HCT116 (cell line): ENCODE measurements around the gene AMBRA1. TPM values are rescaled to one million over a fixed set of nuclear protein-coding genes. Genes with fewer than 3 reads are reported as not detected.

Experiments used
- ATAC-seq: fragments of 200-7000 bp; cut with Tn5 transposase; 2 replicates; pipeline ENCODE4 v1.9.1; 2020; ENCODE audit warnings: mild to moderate bottlenecking, moderate library complexity
- BruUV-seq: library from RNA; stranded (reverse); fragments of 400-500 nt; replicated peaks from 2 replicates; lab custom pipeline; 2021; lab: Mats Ljungman, UMichigan
- CTCF ChIA-PET: fragments of 300-600 bp; sonication (Branson Sonifier 250); formaldehyde crosslinking; loops from one replicate; lab custom pipeline; 2021; ENCODE audit warnings: antibody characterized with exemption; lab: Charles Lee
- POLR2A ChIA-PET: fragments of 300-600, 350-600 bp; sonication (Branson Sonifier 250); formaldehyde crosslinking; loops from one replicate; lab custom pipeline; 2021; ENCODE audit warnings: antibody characterized with exemption; lab: Charles Lee
- RAD21 ChIA-PET, 2 experiments: fragments of 300-600 bp; sonication (Branson Sonifier 250); formaldehyde crosslinking; loops; one replicate each; lab custom pipeline; 2023; ENCODE audit warnings: low total read pairs in 2 of 2; ENCODE audit not compliant: uncharacterized antibody in 2 of 2, unreplicated experiment in 2 of 2, low non-redundant PET in 1 of 2; lab: Charles Lee
- DNase-seq: peaks from one replicate; pipeline ENCODE4 v3.0.0-alpha.2; 2010; ENCODE audit warnings: low read depth, low spot score
- H2AFZ ChIP-seq: fragments of 200-600 bp; shearing (Covaris generic), sonication (generic); 2 replicates; pipeline ENCODE4 v1.6.1; 2017; ENCODE audit warnings: low read depth, mixed run types, mixed read lengths, antibody characterized with exemption, low read length; ENCODE audit not compliant: poor library complexity, severe bottlenecking
- H3K27ac ChIP-seq: 2 replicates; pipeline ENCODE4 v1.5.1; 2012; ENCODE audit warnings: low read depth, low read length
- H3K27me3 ChIP-seq: fragments of 200-600 bp; sonication (generic); 2 replicates; pipeline ENCODE4 v1.6.1; 2016; ENCODE audit warnings: mixed run types, low read length, mixed read lengths; ENCODE audit not compliant: insufficient read depth
- H3K36me3 ChIP-seq, 2 experiments: fragments of 200-500 bp in 1 of 2; fragments of 200-600 bp in 1 of 2; sonication (Bioruptor generic) in 1 of 2; sonication (generic) in 1 of 2; 2 replicates each; pipeline versions ENCODE4 v1.5.1 to v1.6.1; 2014 to 2016; ENCODE audit warnings: low read length in 2 of 2, inconsistent platforms in 1 of 2, mixed read lengths in 1 of 2, mixed run types in 1 of 2; ENCODE audit not compliant: insufficient read depth in 2 of 2, control insufficient read depth in 1 of 2
- H3K4me1 ChIP-seq, 2 experiments: fragments of 200-600 bp in 1 of 2; sonication (generic) in 1 of 2; 2 replicates each; pipeline versions ENCODE4 v1.5.1 to v1.6.1; 2012 to 2017; ENCODE audit warnings: low read length in 2 of 2, inconsistent platforms in 1 of 2, mild to moderate bottlenecking in 1 of 2, mixed read lengths in 1 of 2, mixed run types in 1 of 2, moderate library complexity in 1 of 2; ENCODE audit not compliant: insufficient read depth in 2 of 2, control insufficient read depth in 1 of 2
- H3K4me2 ChIP-seq: fragments of 200-600 bp; sonication (generic); 2 replicates; pipeline ENCODE4 v1.6.1; 2017; ENCODE audit warnings: mixed run types, low read length, mixed read lengths
- H3K4me3 ChIP-seq, 2 experiments: fragments of 200-600 bp in 1 of 2; sonication (generic) in 1 of 2; replicated peaks in 1 of 2; 2 replicates each; pipeline ENCODE4 v1.5.1; 2011 to 2016; ENCODE audit warnings: low read length in 2 of 2, control low read depth in 1 of 2, low read depth in 1 of 2, mild to moderate bottlenecking in 1 of 2, mixed read lengths in 1 of 2, mixed run types in 1 of 2
- H3K79me2 ChIP-seq: fragments of 200-600 bp; sonication (generic); 2 replicates; pipeline ENCODE4 v1.6.1; 2017; ENCODE audit warnings: mild to moderate bottlenecking, mixed run types, low read length, moderate library complexity, mixed read lengths; ENCODE audit not compliant: insufficient read depth
- H3K9ac ChIP-seq: fragments of 200-600 bp; sonication (generic); 2 replicates; pipeline ENCODE4 v1.6.1; 2016; ENCODE audit warnings: low read length, mixed read lengths
- H3K9me2 ChIP-seq: fragments of 200-600 bp; sonication (generic), shearing (Covaris generic); 2 replicates; pipeline ENCODE4 v1.6.1; 2017; ENCODE audit warnings: mixed run types, mild to moderate bottlenecking, moderate library complexity; ENCODE audit not compliant: insufficient read depth
- H3K9me3 ChIP-seq, 2 experiments: fragments of 200-500 bp in 1 of 2; fragments of 200-600 bp in 1 of 2; sonication (Bioruptor generic) in 1 of 2; sonication (generic) in 1 of 2; 2 replicates each; pipeline ENCODE4 v1.6.1; 2014 to 2017; ENCODE audit warnings: low read length in 2 of 2, mixed read lengths in 2 of 2, inconsistent platforms in 1 of 2, low read depth in 1 of 2, mild to moderate bottlenecking in 1 of 2, mixed run types in 1 of 2, moderate library complexity in 1 of 2; ENCODE audit not compliant: control insufficient read depth in 1 of 2, insufficient read depth in 1 of 2
- H4K20me1 ChIP-seq: fragments of 200-600 bp; sonication (generic), shearing (Covaris generic); 2 replicates; pipeline ENCODE4 v1.6.1; 2017; ENCODE audit warnings: mixed run types, mild to moderate bottlenecking, moderate library complexity; ENCODE audit not compliant: insufficient read depth
- CBX3 ChIP-seq: IDR thresholded peaks from 2 replicates; pipeline ENCODE4 v1.6.1; 2012; ENCODE audit warnings: low read depth
- CEBPB ChIP-seq: IDR thresholded peaks from 2 replicates; pipeline ENCODE4 v1.6.1; 2012; ENCODE audit warnings: low read depth
- EGR1 ChIP-seq: IDR thresholded peaks from 2 replicates; pipeline ENCODE4 v1.6.1; 2012; ENCODE audit warnings: low read depth
- EZH2 ChIP-seq: fragments of 200-600 bp; sonication (generic); IDR thresholded peaks from 2 replicates; pipeline ENCODE4 v1.6.1; 2017; ENCODE audit warnings: antibody characterized with exemption, mixed run types
- EZH2phosphoT487 ChIP-seq: fragments of 200-600 bp; IDR thresholded peaks from 2 replicates; pipeline ENCODE4 v1.6.1; 2018; ENCODE audit warnings: antibody characterized with exemption, borderline replicate concordance
- JUND ChIP-seq: IDR thresholded peaks from 2 replicates; pipeline ENCODE4 v1.6.1; 2012
- POLR2A ChIP-seq: IDR thresholded peaks from 2 replicates; pipeline ENCODE4 v1.7.0; 2011; ENCODE audit warnings: borderline replicate concordance; ENCODE audit not compliant: insufficient read depth, insufficient read length; ENCODE audit errors: extremely low read depth
- POLR2AphosphoS5 ChIP-seq: IDR thresholded peaks from 2 replicates; pipeline ENCODE4 v1.6.1; 2011; ENCODE audit warnings: mild to moderate bottlenecking, low read depth, low read length, moderate library complexity
- RAD21 ChIP-seq: IDR thresholded peaks from 2 replicates; pipeline ENCODE4 v1.6.1; 2012; ENCODE audit warnings: low read depth, mild to moderate bottlenecking
- SIN3A ChIP-seq: IDR thresholded peaks from 2 replicates; pipeline ENCODE4 v1.6.1; 2012; ENCODE audit warnings: low read depth
- SP1 ChIP-seq: IDR thresholded peaks from 2 replicates; pipeline ENCODE4 v1.6.1; 2012; ENCODE audit warnings: low read depth
- SRF ChIP-seq: IDR thresholded peaks from 2 replicates; pipeline ENCODE4 v1.6.1; 2012; ENCODE audit warnings: low read depth
- TCF7L2 ChIP-seq: IDR thresholded peaks from 2 replicates; pipeline ENCODE4 v1.7.0; 2011; ENCODE audit warnings: borderline replicate concordance, inconsistent platforms; ENCODE audit not compliant: insufficient read depth, insufficient read length; ENCODE audit errors: extremely low read depth
- YY1 ChIP-seq: IDR thresholded peaks from 2 replicates; pipeline ENCODE4 v1.6.1; 2011; ENCODE audit warnings: low read length, low read depth, moderate library complexity, mild to moderate bottlenecking; ENCODE audit not compliant: insufficient replicate concordance; ENCODE audit errors: extremely low read depth
- intact Hi-C: fragments of 100-400 bp; cut with micrococcal nuclease; formaldehyde crosslinking; loops from 2 replicates; pipeline ENCODE4 v1.10.0; 2022
- total RNA-seq: library from RNA; stranded (reverse); gene quantifications from one replicate; pipeline ENCODE4 v1.2.1, GENCODE V29; 2021; ENCODE audit not compliant: unreplicated experiment
- TF ChIP-seq, protein P1 (sequence below): IDR thresholded peaks from 2 replicates; pipeline ENCODE4 v1.6.1; 2012
- TF ChIP-seq, protein P2 (sequence below): IDR thresholded peaks from 2 replicates; pipeline ENCODE4 v1.6.1; 2012; ENCODE audit warnings: low read depth
- TF ChIP-seq, protein P3 (sequence below): IDR thresholded peaks from 2 replicates; pipeline ENCODE4 v1.6.1; 2012

The AMBRA1 gene
- total RNA-seq, 1 experiment from 2014 or later, result 22.7 TPM

DNA sequence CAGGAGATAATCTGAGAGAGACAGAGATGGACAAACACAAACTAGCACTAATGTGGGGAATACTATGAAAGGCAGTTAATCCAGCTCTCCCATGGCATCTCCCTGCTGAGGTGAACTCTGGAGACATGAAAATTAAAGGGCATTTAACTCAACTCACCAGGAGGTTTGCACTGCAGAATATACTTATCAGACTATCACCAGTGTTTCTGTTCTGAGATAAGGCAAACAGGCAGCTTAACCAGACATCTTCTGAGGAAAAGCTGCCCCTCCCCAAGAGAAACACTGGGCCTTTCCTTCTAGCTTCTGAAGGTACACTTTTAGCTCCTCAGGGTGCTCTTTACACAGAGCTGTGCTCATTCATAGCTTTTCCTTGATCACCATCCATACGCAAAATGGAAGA lies 85.5 kb downstream of the AMBRA1 start:
- no peak for TF ChIP-seq JUND
- TF ChIP-seq, protein P1, sequence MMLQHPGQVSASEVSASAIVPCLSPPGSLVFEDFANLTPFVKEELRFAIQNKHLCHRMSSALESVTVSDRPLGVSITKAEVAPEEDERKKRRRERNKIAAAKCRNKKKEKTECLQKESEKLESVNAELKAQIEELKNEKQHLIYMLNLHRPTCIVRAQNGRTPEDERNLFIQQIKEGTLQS, result no peak
- no peak for TF ChIP-seq SP1
- no peak for TF ChIP-seq YY1
- no peak for TF ChIP-seq CEBPB
- no peak for TF ChIP-seq EZH2
- no peak for TF ChIP-seq POLR2A
- TF ChIP-seq SIN3A, result no peak
- no peak for TF ChIP-seq TCF7L2
- TF ChIP-seq EGR1, result no peak
- TF ChIP-seq SRF, result no peak
- TF ChIP-seq, protein P2, sequence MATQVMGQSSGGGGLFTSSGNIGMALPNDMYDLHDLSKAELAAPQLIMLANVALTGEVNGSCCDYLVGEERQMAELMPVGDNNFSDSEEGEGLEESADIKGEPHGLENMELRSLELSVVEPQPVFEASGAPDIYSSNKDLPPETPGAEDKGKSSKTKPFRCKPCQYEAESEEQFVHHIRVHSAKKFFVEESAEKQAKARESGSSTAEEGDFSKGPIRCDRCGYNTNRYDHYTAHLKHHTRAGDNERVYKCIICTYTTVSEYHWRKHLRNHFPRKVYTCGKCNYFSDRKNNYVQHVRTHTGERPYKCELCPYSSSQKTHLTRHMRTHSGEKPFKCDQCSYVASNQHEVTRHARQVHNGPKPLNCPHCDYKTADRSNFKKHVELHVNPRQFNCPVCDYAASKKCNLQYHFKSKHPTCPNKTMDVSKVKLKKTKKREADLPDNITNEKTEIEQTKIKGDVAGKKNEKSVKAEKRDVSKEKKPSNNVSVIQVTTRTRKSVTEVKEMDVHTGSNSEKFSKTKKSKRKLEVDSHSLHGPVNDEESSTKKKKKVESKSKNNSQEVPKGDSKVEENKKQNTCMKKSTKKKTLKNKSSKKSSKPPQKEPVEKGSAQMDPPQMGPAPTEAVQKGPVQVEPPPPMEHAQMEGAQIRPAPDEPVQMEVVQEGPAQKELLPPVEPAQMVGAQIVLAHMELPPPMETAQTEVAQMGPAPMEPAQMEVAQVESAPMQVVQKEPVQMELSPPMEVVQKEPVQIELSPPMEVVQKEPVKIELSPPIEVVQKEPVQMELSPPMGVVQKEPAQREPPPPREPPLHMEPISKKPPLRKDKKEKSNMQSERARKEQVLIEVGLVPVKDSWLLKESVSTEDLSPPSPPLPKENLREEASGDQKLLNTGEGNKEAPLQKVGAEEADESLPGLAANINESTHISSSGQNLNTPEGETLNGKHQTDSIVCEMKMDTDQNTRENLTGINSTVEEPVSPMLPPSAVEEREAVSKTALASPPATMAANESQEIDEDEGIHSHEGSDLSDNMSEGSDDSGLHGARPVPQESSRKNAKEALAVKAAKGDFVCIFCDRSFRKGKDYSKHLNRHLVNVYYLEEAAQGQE, result no peak
- no peak for TF ChIP-seq CBX3
- no peak for TF ChIP-seq RAD21
- no peak for TF ChIP-seq POLR2AphosphoS5
- TF ChIP-seq, protein P3, sequence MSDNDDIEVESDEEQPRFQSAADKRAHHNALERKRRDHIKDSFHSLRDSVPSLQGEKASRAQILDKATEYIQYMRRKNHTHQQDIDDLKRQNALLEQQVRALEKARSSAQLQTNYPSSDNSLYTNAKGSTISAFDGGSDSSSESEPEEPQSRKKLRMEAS, result no peak
- TF ChIP-seq EZH2phosphoT487, result no peak
- H3K4me2 ChIP-seq, result no peak overlapping the region

More for the DNA sequence above, 85.5 kb downstream of the AMBRA1 start:
- Histone ChIP-seq H4K20me1 (no peaks in the 10 kb centered on the region), H3K9me2 (no peaks in the 10 kb centered on the region), H3K36me3 (no peaks in the 10 kb centered on the region), H3K4me3 (no peak overlapping the region), H3K9me3 (no peaks in the 10 kb centered on the region), H3K79me2 (no peaks in the 10 kb centered on the region), H3K4me1 (peaks cover 0 to 1% of the 10 kb centered on the region in 2 experiments; a peak in 1 of 4 replicates), H3K27me3 (no peaks in the 10 kb centered on the region), H3K27ac (no peak overlapping the region), H3K9ac (no peak overlapping the region), H2AFZ (no peak overlapping the region)
- ATAC-seq (no peak), DNase-seq (no peak)
- ChIA-PET CTCF (interaction anchor here (0.8 to 1.2 kb wide), 2 partner anchors 18 to 21 kb away, joined by 3 to 7 read pairs; no protein-coding TSS in a partner anchor), RAD21 (no interaction called here), POLR2A (no interaction called here)
- intact Hi-C loops, result no loop called here
- BruUV-seq, result no TSS peak
